Middle frontal gyrus (tissue), 1 donor: ENCODE data around the gene ROR2.
"Not testable (repeated sequence)": the region's sequence is repeated elsewhere in the genome, so short reads cannot be mapped to it uniquely, and the experiment has no call there.

ENCODE experiments used
- DNase-seq: peaks from one replicate; pipeline ENCODE4 v3.0.0-alpha.2; 2015; ENCODE audit warnings: low spot score; ENCODE audit errors: extremely low spot score

Gene ROR2

GRCh38 chr9:91924090-91924489 is 25.9 kb downstream of the ROR2 start:
- DNase-seq = no peak

GRCh38 chr9:91923145-91923544 is 26.9 kb downstream of the ROR2 start:
- DNase-seq = no peak

GRCh38 chr9:91921371-91921770 is 28.7 kb downstream of the ROR2 start:
- no peak for DNase-seq

GRCh38 chr9:91920630-91921350 is 29.2 kb downstream of the ROR2 start:
- no peak for DNase-seq

GRCh38 chr9:91919621-91920020 is 30.4 kb downstream of the ROR2 start:
- DNase-seq = no peak

- no peak for DNase-seq
These were observed 32.6 kb downstream of the ROR2 start for GRCh38 chr9:91917436-91917835.

GRCh38 chr9:91915524-91916263 is 34.3 kb downstream of the ROR2 start:
- DNase-seq = no peak

GRCh38 chr9:91914937-91915336 is 35.1 kb downstream of the ROR2 start:
- no peak for DNase-seq

- DNase-seq = no peak
These were observed 35.6 kb downstream of the ROR2 start for GRCh38 chr9:91914404-91914803.

GRCh38 chr9:91913986-91914385 is 36.0 kb downstream of the ROR2 start:
- no peak for DNase-seq

- no peak for DNase-seq
These were observed 36.9 kb downstream of the ROR2 start for GRCh38 chr9:91913096-91913495.

GRCh38 chr9:91911657-91912056 is 38.4 kb downstream of the ROR2 start:
- DNase-seq = no peak

- DNase-seq = not testable (repeated sequence)
These were observed 40.8 kb downstream of the ROR2 start for GRCh38 chr9:91909256-91909655.

GRCh38 chr9:91908746-91909145 is 41.3 kb downstream of the ROR2 start:
- DNase-seq = no peak

GRCh38 chr9:91908293-91908623 is 41.8 kb downstream of the ROR2 start:
- DNase-seq = no peak

GRCh38 chr9:91907484-91908292 is 42.3 kb downstream of the ROR2 start:
- no peak for DNase-seq

- no peak for DNase-seq
These were observed 44.0 kb downstream of the ROR2 start for GRCh38 chr9:91905991-91906469.

GRCh38 chr9:91905237-91905650 is 44.8 kb downstream of the ROR2 start:
- DNase-seq = no peak

GRCh38 chr9:91904588-91905236 is 45.3 kb downstream of the ROR2 start:
- DNase-seq = no peak

- no peak for DNase-seq
These were observed 46.7 kb downstream of the ROR2 start for GRCh38 chr9:91903126-91903911.
